IPS DF 4.7 (cell line): ENCODE results near the gene RGS3.

Experiments used
- DNase-seq: peaks from one replicate; pipeline ENCODE4 v3.0.0-alpha.2; 2013; ENCODE audit warnings: low spot score; ENCODE audit errors: extremely low read depth

Gene RGS3

DNA sequence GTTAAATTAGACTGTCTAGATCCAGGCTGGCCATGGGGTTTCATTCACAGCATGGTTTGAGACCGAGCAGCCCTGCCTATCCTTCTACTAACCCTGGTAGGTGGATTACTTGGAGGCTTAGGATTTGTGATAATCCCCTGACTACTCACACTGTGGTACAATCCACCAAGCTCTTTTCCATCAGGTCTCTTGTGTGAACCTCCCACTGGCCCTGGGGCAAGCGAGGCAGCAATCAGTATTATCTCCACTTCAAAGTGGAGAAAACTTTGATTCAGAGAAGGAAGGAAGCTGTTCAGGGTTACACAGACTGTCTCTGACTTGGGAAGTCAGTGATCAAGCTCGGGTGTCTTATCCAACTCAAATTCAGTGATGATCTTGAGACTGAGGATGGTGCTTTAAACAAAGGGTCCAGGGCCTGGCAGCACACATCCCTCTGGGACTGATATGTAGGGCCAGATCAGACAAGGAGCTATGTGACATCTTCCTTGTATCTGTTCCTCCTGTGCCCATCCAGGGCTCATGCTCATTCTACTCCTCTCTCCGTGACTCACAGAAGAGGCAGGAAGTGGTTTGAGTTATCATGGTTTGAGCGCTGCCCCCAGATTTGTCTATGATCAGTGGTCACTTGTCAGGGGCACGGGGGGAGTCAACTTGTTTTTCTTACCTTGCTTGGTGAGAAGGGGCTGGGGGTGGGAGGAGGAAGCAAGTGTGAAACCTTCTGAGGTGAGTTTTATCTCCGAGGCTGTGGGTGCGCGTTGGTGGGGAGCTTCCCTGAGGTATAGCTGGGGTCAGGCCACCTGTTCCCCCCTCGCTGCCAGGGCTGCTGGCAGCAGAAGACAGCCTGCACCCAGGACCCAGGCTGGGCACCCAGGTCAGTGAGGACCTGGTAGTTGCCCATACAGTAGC is 48.6 kb downstream of the RGS3 start:
- DNase-seq = no peak

DNA sequence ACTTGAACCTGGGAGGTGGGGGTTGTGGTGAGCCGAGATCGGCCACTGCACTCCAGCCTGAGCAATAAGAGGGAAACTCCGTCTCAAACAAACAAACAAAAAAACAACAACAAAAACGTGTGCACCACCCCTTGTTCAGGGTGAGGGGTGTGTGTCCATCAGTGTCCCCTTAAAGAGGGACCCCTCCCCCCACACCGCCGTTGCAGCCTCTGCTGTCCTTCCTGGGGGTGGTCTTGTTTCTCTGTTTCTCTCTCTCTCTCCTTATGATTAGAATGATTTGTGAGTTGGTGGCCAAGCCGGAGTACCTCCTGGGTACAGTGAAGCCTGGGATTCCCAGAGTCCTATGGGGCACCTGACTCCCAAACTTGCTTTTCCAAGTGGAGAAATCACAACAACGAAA is 49.6 kb downstream of the RGS3 start:
- DNase-seq = no peak

DNA sequence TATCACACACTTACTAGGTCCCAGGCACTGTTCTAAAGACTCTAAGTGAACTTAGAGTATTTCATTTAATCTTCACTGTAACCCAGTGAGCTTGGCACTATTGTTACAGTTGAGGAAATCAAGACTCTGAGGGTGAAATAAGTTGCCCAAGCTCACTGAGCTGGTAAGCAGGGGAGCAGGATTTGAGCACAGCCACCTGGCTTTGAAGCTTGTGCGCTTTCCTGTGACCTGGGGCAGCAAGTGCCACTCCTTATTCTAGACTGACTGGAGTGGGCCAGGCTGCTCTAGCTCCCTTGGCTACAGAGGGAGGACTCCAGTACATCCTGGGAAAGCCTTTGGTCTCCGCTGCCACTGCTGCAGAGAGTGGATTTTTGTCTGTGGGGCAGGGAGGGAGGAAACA is 50.0 kb downstream of the RGS3 start:
- no peak for DNase-seq

DNA sequence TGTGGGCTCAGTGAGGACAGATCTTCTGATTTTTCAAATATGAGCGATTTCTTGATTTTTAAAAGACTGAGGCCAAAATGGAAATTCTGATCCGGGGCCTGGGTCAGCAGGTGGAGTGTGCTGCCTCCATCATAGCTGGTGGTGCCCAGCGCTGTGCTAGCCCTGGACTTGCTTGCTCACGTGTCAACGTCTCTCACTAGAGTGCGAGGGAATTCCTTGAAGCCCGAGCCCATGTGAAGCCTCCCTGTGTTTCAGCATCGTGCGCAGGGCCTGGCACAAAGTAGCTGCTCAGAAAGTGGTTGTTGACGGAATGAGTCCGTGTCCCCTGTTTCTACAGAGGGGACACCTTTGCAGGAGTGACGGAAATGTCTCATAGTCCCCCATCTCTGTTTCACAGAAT is 50.5 kb downstream of the RGS3 start:
- DNase-seq = no peak

DNA sequence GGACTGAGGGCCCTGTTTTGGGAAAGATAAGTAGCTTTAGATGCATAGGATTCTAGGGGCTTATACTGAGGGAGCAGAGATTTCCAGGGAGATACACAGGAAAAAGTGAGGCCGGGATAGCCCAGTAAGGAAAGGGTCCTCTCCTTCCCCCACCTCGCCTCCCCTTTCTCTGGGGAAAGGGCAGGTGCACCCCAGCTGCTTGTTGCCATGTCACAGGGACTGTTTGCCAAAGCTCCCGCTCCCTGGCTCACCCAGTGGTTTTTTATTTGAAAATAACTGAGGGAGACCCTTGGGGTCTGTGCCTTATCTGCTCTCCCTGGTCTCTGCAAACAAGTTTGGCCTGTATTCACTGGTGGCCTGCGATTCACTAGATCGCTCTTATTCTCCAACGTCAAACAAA is 51.2 kb downstream of the RGS3 start:
- DNase-seq = no peak

DNA sequence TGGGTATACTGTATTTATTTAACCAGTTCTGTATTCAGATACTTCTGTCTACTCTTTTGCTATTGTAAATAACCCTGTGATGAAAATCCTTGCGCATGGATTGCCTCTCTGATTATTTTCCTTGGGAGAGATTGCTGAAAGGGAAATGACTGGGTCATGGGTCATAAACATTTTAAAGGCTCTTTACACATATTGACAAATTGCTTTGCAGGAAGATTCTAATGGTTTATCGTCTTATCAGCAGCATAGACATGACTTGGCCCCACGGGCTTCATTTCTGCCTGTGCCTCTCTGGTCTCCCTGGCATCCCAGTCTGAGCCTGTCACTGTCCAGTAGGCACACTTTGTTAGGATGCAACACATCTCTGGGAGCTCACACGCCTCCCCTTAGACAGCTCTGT is 52.3 kb downstream of the RGS3 start:
- DNase-seq = no peak

DNA sequence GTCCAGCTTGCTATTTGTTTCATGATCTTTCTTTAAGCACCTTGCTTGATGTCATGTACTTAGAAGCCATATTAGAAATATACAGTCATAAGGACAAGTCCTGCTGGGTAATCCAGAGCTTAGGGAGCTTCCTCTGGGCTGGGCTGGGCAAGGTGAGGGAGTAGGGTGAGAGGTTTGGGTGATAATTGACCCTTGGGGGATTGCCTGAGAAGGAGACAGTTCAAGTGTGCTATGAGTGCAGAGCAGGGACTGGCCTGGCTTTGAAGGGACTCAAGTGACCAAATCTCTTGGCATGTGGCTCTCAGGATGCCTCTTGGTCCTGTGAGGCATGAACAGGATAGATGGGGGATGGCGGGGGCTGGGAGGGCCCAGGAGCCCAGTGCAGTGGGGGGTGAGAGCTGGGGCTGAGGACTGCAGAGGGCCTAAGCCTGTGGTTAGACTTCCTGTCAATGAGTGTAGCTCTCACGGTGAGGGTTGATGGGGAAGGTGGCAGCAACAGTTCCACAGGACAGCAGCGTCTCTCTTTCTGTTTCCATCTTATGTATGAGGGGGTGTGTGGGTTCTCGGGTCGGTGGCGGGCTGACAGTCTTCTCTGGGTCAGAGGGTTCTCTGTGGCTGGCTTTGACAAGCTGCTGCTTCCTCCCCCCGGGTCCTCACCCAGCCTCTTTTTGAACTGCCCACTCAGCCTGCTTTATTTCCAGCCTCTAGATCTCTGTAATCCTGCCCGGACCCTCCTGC is 53.5 kb downstream of the RGS3 start:
- no peak for DNase-seq

DNA sequence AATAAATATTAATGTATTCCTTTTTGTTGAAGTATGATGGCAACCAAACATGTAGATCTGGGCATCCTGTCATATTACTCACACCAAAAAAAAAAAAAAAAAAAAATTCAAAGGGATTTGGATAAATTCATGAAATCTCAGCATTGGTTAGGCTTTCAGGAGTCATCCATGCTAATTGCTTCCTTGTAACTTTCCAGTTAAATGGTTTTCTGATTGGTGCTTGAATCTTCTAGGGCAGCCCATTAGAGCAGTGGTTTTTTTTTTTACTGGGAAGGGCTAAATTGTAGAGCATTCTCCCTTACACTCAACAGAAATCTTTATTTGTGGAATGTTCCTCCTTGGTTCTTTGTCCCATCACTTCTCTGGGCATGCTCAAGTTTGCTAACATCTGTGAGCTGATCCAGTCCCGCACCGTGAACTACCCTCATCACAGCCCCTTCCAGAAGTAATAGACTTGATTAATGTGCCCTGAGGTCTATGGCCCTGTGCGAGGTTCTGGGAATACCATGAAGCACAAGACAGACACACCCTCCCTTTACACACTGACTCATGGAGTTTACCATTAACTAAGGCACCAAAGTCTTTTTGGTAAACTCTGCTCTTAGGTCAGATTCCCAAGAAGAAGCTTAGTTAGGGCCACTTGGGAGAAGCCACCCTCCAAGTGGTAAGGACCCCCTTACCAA is 56.0 kb downstream of the RGS3 start:
- no peak for DNase-seq

DNA sequence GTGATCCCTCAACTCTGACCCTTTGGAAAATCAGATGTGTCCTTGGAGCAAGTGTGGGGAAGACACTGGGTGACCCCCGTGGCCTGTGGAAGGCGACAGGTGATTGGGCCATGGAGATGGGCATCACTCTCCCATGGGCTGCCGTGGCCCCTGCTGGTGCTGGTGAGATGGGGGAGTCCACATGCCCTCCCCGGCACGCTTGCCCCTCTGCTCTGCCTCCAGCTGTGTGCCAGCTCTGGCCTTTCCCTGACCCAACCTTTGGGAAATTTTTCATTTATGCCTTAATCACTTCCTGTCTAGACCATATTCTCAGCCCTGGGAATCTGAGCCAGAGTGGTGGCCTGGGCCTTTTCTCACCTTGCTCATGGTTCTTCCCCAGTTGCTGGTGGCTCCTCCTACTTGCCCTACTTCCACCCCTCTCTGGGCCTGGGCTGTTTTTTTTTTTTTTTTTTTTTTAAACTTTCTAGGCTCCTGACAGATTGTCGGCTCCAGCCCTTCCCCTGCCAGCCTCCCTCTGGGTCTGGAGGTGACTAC is 56.6 kb downstream of the RGS3 start:
- no peak for DNase-seq

DNA sequence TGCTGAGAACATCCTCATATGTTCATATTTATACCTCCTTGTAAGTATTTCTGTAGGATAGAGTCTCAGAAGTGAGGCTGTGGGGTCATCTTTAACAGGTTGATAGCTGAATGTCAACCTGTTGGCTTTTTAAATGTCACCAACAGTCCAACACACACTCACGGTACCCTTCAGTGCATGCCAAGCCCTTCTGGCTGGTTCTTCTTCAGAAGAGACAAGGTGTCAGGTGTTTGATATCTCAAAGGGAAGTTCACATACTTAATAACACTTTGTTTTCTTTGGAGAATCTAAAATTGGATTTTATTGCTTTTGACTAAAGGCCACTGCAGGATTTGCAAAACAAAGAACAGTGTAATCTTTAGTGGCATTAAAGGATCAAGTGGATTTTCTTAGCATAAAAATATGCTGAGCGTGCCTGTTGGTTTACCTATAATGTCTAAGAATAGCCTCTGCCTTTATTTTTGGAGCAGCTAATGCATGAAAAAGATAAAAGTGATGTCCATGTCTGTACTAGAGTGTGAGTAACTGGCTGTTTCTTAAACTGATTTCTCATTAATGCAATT is 58.2 kb downstream of the RGS3 start:
- DNase-seq = no peak

DNA sequence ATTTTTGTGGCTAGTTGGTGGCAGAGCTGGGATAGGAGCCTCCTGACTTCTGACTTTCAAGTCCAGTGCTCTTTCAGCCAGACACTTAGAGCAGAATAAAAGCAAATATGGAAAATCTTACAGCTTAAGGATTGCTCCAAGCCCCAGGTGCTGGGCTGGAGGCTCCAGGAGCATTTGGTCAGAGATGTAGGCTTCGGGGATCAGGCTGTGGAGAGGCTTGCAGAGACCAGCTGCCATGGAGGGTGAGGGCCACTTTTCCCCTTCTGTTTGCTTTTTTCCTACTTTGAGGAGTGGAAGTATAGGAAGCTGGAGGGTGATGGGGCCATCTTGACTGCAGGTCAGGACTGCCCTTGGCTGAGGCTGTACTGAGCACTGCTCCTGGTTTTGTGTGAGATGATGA is 58.9 kb downstream of the RGS3 start:
- DNase-seq = no peak

DNA sequence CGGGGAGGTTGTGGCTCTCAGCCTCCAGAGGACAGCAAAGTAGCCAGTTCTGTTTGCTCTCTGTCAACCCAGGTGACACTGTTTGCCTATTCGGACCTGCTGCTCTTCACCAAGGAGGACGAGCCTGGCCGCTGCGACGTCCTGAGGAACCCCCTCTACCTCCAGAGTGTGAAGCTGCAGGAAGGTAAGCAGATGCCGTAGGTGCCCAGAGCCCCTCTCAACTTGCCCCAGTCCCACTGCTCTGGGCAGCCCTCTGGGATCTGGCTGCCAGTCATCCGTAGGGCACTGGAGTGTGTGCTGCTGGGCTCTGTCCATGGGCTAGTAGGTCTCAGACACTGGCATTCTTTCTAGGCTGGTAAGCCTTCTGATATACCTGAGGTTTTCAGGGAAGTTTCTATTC is 59.3 kb downstream of the RGS3 start:
- no peak for DNase-seq

DNA sequence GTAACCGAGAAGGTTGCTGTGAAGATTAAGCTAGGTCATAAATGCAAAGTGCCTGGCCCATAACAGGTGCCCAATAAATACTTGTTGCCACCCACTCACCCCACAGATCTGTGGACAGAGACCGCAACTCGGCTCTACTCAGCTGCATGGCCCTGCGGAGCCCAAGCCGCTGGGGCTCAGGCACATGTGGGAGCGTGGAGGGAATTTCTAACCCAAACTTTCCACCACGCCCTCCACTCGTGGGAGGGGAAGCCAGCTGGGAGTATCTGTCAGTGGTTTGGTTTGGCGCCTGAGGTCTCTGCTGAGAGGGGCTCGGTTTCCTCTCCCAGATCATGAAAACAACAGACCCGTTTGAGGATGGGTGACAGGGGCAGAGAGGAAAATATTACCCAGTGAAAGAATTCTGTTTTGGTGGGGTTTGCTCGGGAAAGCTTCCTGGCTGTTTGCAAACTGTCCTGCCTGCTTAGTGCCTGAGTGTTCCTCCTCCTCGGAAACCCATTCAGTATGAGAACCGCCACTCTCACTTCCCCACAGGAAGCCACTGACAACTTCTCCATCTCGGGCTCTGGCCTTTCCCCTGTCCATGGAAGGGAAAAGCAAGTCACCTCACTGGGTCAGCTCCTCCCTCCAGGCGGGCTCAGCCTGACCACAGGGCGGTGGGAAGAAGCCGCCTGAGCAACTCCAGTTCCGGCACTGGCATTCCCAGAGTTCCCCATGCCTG is 60.1 kb downstream of the RGS3 start:
- DNase-seq = no peak

DNA sequence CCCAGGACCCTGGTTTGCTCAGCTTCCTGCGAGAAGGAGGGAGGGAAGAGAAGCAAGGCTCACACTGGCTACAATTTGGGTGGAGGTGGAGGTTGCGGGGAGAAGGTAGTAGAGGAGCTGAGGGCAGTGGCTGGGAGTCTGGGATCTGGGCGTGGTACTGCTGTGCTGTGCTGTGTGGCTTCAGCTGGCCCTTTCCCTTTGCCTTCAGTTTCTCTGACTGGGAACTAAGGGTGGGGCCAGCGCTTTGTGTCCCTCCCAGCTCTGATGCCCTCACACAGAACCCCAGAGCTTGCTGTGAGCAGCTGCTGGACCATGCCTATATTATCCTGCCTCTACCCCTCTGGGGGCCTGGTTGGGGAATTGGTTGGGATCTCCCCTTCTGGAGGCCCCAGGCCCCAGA is 60.9 kb downstream of the RGS3 start:
- DNase-seq = no peak

DNA sequence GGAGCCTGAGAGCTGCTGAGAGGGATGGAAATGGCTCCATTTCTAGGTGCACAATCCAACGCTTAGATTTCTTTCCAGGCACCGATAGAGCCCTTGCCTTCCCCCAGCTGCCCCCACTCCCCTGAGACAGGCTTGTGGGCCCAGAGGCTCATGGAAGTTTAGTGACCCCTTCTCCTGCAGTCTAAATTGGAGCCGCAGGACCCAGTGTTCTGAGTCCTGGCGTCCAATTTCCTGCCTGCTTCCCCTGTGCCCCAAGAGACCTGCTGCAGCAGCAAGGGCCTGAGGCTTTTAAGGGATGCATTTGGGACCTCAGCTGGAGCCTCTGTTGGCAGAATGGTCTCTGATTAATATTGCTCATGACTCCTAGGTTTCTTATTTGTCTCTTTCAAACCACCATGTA is 61.7 kb downstream of the RGS3 start:
- DNase-seq = no peak

DNA sequence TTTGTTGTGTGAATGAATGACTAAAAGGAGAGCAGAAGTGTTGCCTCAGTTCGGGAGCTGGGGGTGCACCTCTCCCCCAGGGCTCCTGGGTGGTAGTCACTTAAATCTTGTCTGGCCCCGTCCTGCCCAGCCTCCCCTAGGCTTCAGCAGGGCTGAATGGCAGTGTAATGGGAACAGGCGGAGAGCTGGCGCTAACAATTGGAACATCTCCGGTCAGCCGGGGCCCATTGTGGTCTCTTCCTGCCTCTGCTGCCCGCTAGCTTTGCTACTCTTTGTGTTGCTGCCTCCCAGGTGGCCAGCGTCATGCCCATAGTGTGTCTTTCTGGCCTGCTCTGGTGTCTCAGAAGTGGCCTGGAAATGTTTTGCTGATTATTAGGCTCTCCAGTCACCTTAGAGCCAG is 62.3 kb downstream of the RGS3 start:
- DNase-seq = no peak

DNA sequence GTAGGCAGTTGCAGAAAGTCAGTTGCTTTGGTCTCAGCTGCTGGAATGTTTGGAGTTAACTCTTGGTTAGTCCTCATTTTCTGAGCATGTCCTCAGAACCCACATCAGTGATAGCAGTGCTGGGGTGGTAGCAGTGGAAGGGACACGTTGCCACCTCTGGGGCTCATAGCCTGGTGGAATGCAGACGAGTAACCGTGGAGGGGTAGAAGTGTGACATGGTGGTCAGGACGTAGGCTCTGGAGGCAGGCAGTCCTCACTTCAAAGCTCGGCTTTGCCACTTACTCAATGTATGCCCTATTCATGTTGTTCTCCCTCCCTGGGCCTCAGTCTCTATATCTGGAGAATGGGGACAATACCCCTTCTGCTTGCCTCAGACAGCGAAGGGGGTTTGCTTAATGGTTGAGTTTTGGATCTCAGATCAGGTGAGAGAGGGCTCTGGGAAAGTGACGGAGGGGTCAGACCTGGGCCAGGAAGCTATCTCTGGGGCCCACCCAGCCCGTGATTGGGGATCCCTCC is 62.8 kb downstream of the RGS3 start:
- DNase-seq = no peak

DNA sequence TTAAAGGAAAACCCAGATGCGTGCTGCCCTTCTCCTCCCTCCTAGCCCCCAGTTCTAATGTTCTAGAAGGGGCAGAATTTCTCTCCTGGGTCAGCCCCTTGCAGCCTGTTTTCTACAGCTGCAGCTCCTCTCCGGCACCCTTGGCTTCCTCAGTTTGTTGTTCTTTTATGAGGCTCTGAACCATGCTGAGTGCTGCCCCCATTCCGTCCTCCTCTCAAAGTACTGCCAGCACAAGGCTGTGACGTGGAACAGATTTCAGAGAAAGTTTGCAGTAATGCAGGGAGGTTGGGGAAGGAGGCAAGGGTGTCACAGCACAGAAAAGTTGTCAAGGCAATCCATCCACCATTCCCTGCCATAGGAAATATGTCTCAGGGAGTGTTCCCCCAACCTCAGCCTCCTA is 63.3 kb downstream of the RGS3 start:
- no peak for DNase-seq

DNA sequence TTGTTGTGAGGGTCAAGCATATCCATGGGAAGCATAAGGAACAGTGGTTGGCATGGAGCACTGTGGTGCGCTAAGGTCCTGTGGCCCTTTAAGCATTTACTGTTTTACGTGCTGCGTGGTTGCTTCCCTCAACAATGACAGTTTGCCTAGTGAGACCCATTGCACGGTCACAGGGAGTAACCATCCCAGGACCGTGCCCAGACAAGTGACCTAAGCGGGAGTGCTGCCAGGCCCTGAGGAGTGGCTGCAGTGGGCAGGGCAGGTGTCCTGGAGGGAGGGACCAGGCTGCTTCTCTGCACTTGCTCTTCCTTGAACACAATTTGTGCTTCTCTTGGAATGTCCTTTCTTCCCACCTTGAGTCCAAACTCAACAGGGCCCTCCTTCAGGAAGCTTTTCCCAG is 64.6 kb downstream of the RGS3 start:
- no peak for DNase-seq

DNA sequence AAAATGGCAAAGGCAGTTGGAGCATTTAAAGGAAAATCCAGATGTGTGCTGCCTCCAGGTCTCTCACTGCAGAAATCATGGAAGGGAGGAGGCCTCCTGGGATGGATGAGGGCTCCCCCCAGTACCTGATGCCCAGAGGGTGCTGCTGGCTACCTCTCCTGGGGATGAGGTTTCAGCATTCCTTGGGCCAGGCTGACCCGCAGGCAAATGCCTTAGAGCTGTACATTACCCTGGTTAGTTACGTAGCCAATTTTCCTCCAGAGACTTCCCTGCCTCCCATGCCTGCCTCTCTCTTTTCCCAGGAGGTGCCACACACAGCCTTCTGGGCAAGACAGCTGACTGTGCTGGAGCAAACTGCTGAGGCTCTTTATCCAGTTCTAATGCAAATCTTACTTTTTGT is 65.3 kb downstream of the RGS3 start:
- DNase-seq = no peak
